ENCODE measurements around the gene SLC13A4.

DNA sequence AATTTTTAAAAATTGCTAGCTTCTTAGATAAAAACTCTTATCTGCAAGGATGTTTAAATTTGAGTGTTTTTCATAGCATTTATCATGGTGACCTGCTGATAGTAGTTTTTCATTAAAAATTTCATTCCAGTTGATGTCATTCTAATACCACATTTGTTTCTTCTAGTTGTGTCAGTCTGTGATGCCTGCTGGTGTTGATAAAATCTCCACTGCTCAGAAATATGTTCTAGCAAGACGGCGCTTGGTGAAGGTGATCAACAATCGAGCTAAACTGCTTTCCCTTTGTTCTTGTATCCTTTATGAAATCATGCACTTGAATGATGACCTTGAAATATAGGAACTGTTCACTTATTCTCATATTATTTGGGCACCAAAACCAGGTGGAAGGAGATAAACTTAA is 83.3 kb downstream of the SLC13A4 start:
- TF ChIP-seq ZNF510 (CRISPR knock-in tag; IDR thresholded peaks at IDR 0.05; ENCODE audit: low read depth): no peak
- no peak for TF ChIP-seq ZNF367 (CRISPR knock-in tag; IDR thresholded peaks at IDR 0.05; ENCODE audit: borderline replicate concordance)
- TF ChIP-seq, protein P1, sequence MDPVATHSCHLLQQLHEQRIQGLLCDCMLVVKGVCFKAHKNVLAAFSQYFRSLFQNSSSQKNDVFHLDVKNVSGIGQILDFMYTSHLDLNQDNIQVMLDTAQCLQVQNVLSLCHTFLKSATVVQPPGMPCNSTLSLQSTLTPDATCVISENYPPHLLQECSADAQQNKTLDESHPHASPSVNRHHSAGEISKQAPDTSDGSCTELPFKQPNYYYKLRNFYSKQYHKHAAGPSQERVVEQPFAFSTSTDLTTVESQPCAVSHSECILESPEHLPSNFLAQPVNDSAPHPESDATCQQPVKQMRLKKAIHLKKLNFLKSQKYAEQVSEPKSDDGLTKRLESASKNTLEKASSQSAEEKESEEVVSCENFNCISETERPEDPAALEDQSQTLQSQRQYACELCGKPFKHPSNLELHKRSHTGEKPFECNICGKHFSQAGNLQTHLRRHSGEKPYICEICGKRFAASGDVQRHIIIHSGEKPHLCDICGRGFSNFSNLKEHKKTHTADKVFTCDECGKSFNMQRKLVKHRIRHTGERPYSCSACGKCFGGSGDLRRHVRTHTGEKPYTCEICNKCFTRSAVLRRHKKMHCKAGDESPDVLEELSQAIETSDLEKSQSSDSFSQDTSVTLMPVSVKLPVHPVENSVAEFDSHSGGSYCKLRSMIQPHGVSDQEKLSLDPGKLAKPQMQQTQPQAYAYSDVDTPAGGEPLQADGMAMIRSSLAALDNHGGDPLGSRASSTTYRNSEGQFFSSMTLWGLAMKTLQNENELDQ (CRISPR knock-in tag; IDR thresholded peaks at IDR 0.05; ENCODE audit: borderline replicate concordance): no peak
- TF ChIP-seq, protein P2, sequence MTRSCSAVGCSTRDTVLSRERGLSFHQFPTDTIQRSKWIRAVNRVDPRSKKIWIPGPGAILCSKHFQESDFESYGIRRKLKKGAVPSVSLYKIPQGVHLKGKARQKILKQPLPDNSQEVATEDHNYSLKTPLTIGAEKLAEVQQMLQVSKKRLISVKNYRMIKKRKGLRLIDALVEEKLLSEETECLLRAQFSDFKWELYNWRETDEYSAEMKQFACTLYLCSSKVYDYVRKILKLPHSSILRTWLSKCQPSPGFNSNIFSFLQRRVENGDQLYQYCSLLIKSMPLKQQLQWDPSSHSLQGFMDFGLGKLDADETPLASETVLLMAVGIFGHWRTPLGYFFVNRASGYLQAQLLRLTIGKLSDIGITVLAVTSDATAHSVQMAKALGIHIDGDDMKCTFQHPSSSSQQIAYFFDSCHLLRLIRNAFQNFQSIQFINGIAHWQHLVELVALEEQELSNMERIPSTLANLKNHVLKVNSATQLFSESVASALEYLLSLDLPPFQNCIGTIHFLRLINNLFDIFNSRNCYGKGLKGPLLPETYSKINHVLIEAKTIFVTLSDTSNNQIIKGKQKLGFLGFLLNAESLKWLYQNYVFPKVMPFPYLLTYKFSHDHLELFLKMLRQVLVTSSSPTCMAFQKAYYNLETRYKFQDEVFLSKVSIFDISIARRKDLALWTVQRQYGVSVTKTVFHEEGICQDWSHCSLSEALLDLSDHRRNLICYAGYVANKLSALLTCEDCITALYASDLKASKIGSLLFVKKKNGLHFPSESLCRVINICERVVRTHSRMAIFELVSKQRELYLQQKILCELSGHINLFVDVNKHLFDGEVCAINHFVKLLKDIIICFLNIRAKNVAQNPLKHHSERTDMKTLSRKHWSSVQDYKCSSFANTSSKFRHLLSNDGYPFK (CRISPR knock-in tag; IDR thresholded peaks at IDR 0.05; ENCODE audit: borderline replicate concordance): no peak
- TF ChIP-seq, protein P3, sequence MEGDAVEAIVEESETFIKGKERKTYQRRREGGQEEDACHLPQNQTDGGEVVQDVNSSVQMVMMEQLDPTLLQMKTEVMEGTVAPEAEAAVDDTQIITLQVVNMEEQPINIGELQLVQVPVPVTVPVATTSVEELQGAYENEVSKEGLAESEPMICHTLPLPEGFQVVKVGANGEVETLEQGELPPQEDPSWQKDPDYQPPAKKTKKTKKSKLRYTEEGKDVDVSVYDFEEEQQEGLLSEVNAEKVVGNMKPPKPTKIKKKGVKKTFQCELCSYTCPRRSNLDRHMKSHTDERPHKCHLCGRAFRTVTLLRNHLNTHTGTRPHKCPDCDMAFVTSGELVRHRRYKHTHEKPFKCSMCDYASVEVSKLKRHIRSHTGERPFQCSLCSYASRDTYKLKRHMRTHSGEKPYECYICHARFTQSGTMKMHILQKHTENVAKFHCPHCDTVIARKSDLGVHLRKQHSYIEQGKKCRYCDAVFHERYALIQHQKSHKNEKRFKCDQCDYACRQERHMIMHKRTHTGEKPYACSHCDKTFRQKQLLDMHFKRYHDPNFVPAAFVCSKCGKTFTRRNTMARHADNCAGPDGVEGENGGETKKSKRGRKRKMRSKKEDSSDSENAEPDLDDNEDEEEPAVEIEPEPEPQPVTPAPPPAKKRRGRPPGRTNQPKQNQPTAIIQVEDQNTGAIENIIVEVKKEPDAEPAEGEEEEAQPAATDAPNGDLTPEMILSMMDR (CRISPR knock-in tag; IDR thresholded peaks at IDR 0.05): no peak
- TF ChIP-seq FOXK1 (CRISPR knock-in tag; IDR thresholded peaks at IDR 0.05; ENCODE audit: borderline replicate concordance, low read depth): no peak
- TF ChIP-seq, protein P4, sequence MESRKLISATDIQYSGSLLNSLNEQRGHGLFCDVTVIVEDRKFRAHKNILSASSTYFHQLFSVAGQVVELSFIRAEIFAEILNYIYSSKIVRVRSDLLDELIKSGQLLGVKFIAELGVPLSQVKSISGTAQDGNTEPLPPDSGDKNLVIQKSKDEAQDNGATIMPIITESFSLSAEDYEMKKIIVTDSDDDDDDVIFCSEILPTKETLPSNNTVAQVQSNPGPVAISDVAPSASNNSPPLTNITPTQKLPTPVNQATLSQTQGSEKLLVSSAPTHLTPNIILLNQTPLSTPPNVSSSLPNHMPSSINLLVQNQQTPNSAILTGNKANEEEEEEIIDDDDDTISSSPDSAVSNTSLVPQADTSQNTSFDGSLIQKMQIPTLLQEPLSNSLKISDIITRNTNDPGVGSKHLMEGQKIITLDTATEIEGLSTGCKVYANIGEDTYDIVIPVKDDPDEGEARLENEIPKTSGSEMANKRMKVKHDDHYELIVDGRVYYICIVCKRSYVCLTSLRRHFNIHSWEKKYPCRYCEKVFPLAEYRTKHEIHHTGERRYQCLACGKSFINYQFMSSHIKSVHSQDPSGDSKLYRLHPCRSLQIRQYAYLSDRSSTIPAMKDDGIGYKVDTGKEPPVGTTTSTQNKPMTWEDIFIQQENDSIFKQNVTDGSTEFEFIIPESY (CRISPR knock-in tag; IDR thresholded peaks at IDR 0.05): no peak
- TF ChIP-seq EP300 (IDR thresholded peaks at IDR 0.05; ENCODE audit: low read depth in 2 of 2, low read length in 2 of 2): no peak
- TF ChIP-seq EP300 (CRISPR knock-in tag; IDR thresholded peaks at IDR 0.05; ENCODE audit: borderline replicate concordance): no peak
- no peak for TF ChIP-seq RELA (CRISPR knock-in tag; IDR thresholded peaks at IDR 0.05)
- TF ChIP-seq, protein P5, sequence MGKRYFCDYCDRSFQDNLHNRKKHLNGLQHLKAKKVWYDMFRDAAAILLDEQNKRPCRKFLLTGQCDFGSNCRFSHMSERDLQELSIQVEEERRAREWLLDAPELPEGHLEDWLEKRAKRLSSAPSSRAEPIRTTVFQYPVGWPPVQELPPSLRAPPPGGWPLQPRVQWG (CRISPR knock-in tag; IDR thresholded peaks at IDR 0.05; ENCODE audit: borderline replicate concordance, low read depth): no peak
- no peak for TF ChIP-seq POLR2A (IDR thresholded peaks at IDR 0.05; ENCODE audit: insufficient read depth in 1 of 2, low read depth in 2 of 2, low read length in 2 of 2)
- no peak for TF ChIP-seq BORCS8-MEF2B (CRISPR knock-in tag; IDR thresholded peaks at IDR 0.05)

Measured in HepG2 (cell line).